Measurements from ENCODE around the gene ADCY2. TPM values are rescaled to one million over a fixed set of nuclear protein-coding genes. Genes with fewer than 3 reads are reported as not detected.

The ADCY2 gene
- total RNA-seq, 2 donors from 2014 or later = 5.2 to 17.7 TPM

DNA sequence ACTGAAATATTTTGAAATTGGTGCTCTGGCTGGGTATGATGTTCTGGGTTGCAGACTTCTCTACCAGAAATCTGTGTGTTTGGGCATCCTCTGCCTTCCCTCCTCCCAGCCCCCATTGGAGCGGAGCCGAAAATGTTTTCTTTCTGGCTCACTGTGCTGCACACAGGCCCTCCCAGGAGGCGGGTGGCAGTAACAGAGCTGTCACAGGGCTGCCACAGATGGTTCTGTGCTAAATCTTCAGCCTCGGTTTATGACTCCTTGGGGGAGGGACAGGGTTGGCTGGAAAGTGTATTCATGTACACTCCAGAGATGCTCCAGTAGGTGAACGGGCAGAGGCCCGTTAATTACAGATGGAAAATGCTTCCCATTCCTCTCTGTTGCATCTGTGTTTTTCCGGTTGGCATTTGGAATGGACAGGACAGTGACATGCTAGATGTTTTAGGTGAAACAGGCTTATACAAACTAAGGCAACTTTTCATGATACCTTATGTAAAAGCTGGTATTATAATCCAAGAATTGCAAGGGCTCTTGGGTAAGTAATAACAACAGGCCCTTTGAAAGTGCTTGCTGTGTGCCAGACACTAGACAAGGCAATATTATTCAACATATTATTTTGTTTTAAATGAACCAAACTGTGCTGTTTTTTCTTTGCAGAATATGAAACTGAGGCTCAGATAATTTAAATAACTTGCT, 180.2 kb downstream of the ADCY2 start:
- TF ChIP-seq POLR2A (IDR thresholded peaks at IDR 0.05) (no peak), CTCF (IDR thresholded peaks at IDR 0.05) (no peak), POLR2AphosphoS5 (IDR thresholded peaks at IDR 0.05) (no peak)
- Histone ChIP-seq H3K36me3 (no peaks in the 10 kb centered on the region), H3K9me3 (no peaks in the 10 kb centered on the region), H3K27ac (no peak overlapping the region), H3K4me1 (replicated peaks) (peaks cover 3% of the 10 kb centered on the region), H3K27me3 (replicated peaks; ENCODE audit: insufficient read depth) (no peaks in the 10 kb centered on the region), H3K4me3 (no peak overlapping the region)
- 24% methylated on average over 7 of the region's 7 CpGs for WGBS
- intact Hi-C loops (cut with DNase I) = no loop called here
- no peak for DNase-seq (ENCODE audit: low spot score)

- intact Hi-C loops (cut with DNase I) = no loop called here
- Histone ChIP-seq H3K27ac (no peak overlapping the region), H3K36me3 (no peaks in the 10 kb centered on the region), H3K4me1 (replicated peaks) (peaks cover 3% of the 10 kb centered on the region), H3K9me3 (no peaks in the 10 kb centered on the region), H3K4me3 (no peak overlapping the region), H3K27me3 (replicated peaks; ENCODE audit: insufficient read depth) (no peaks in the 10 kb centered on the region)
- no peak for DNase-seq (ENCODE audit: low spot score)
- TF ChIP-seq POLR2A (IDR thresholded peaks at IDR 0.05) = no peak
- no peak for TF ChIP-seq POLR2AphosphoS5 (IDR thresholded peaks at IDR 0.05)
- TF ChIP-seq CTCF (IDR thresholded peaks at IDR 0.05) = no peak
- 72% methylated on average over 2 of the region's 2 CpGs for WGBS
These were observed 181.4 kb downstream of the ADCY2 start for GRCh38 chr5:7577381-7577780.

- intact Hi-C loops (cut with DNase I) = no loop called here
- Histone ChIP-seq H3K4me3 (no peak overlapping the region), H3K27ac (no peak overlapping the region), H3K36me3 (no peaks in the 10 kb centered on the region), H3K27me3 (replicated peaks; ENCODE audit: insufficient read depth) (no peaks in the 10 kb centered on the region), H3K4me1 (replicated peaks) (peaks cover 3% of the 10 kb centered on the region), H3K9me3 (no peaks in the 10 kb centered on the region)
- peak; percentile 20 for TF ChIP-seq POLR2AphosphoS5 (IDR thresholded peaks at IDR 0.05)
- TF ChIP-seq POLR2A (IDR thresholded peaks at IDR 0.05) = no peak
- no peak for TF ChIP-seq CTCF (IDR thresholded peaks at IDR 0.05)
- no peak for DNase-seq (ENCODE audit: low spot score)
- 10% methylated on average over 1 of the region's 1 CpG for WGBS
These were observed 182.1 kb downstream of the ADCY2 start for GRCh38 chr5:7578071-7578470.

DNA sequence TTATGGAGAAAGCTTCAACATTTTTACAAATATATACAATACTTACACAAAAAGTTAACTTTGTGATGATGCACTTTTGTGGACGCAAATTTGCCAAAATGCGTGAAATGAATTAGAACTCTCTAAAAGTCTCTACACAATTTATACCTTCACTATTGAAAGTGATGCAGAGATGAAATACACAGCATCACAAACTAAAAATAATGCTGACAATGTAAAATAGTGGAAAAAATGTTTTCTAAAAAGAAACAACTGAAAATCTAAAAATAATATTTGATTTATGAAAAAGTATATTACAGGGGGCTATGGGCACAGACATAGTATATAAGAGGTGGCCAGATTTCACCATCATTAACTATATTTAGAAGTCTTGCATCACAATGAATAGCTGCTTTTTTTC, 188.8 kb downstream of the ADCY2 start:
- DNase-seq (ENCODE audit: low spot score) = no peak
- Histone ChIP-seq H3K4me3 (no peak overlapping the region), H3K27me3 (replicated peaks; ENCODE audit: insufficient read depth) (no peaks in the 10 kb centered on the region), H3K9me3 (no peaks in the 10 kb centered on the region), H3K27ac (no peak overlapping the region), H3K36me3 (no peaks in the 10 kb centered on the region), H3K4me1 (replicated peaks) (no peaks in the 10 kb centered on the region)
- 95% methylated on average over 2 of the region's 2 CpGs for WGBS
- TF ChIP-seq CTCF (IDR thresholded peaks at IDR 0.05) = no peak
- no peak for TF ChIP-seq POLR2AphosphoS5 (IDR thresholded peaks at IDR 0.05)
- no peak for TF ChIP-seq POLR2A (IDR thresholded peaks at IDR 0.05)
- intact Hi-C loops (cut with DNase I) = no loop called here

- no peak overlapping the region for H3K27ac ChIP-seq
- no peaks in the 10 kb centered on the region for H3K36me3 ChIP-seq
- intact Hi-C loops (cut with DNase I) = no loop called here
- 96% methylated on average over 3 of the region's 3 CpGs for WGBS
- H3K27me3 ChIP-seq (replicated peaks; ENCODE audit: insufficient read depth) = no peaks in the 10 kb centered on the region
- H3K4me3 ChIP-seq = no peak overlapping the region
- no peaks in the 10 kb centered on the region for H3K4me1 ChIP-seq (replicated peaks)
- TF ChIP-seq POLR2AphosphoS5 (IDR thresholded peaks at IDR 0.05) (no peak), CTCF (IDR thresholded peaks at IDR 0.05) (no peak), POLR2A (IDR thresholded peaks at IDR 0.05) (no peak)
- no peaks in the 10 kb centered on the region for H3K9me3 ChIP-seq
- DNase-seq (ENCODE audit: low spot score) = no peak
These were observed 189.9 kb downstream of the ADCY2 start for GRCh38 chr5:7585807-7586206.

Measured in prostate gland (tissue), 2 donors.